ENCODE data around the gene ELL2.
A peak's percentile ranks its signal among the peaks of the same experiment; 100 is the strongest.

GRCh38 chr5:95960667-95961616, 709 bp downstream of the ELL2 start:
- peak in 3 of 4 experiments; percentile 14 to 86 (median 57) for TF ChIP-seq CTCF (IDR thresholded peaks at IDR 0.05)
- TF ChIP-seq POLR2A (IDR thresholded peaks at IDR 0.05): peak in 1 of 2 donors; percentile 8
- TF ChIP-seq POLR2AphosphoS5 (IDR thresholded peaks at IDR 0.05): peak in 1 of 4 donors; percentile 20
- TF ChIP-seq EP300 (IDR thresholded peaks at IDR 0.05): no peak

Measured in sigmoid colon (tissue), 4 donors.